HepG2 (cell line): ENCODE data around the gene SMCHD1. TPM values are rescaled to one million over a fixed set of nuclear protein-coding genes. Genes with fewer than 3 reads are reported as not detected.

Experiments used
- CCAR2 ChIP-seq: fragments of 200-400 bp; formaldehyde crosslinking; optimal IDR thresholded peaks from 2 replicates; pipeline ENCODE3; 2018; ENCODE audit warnings: low read depth, mild to moderate bottlenecking, low read length, moderate library complexity
- CCDC6 ChIP-seq: sonication (generic); formaldehyde crosslinking; IDR thresholded peaks from 2 replicates; pipeline ENCODE4 v1.8.1; 2022; ENCODE audit warnings: mild to moderate bottlenecking, missing genetic modification reagents, moderate library complexity
- FOXC1 ChIP-seq: sonication (generic); formaldehyde crosslinking; IDR thresholded peaks from 2 replicates; pipeline ENCODE4 v1.8.0; 2022; ENCODE audit warnings: mild to moderate bottlenecking, missing genetic modification reagents, borderline replicate concordance
- GATA4 ChIP-seq: sonication (generic); IDR thresholded peaks from 2 replicates; pipeline ENCODE4 v1.6.1; 2016; ENCODE audit warnings: antibody characterized with exemption, low read depth, borderline replicate concordance
- JDP2 ChIP-seq: sonication (generic); formaldehyde crosslinking; IDR thresholded peaks from 2 replicates; pipeline ENCODE4 v1.8.1; 2022; ENCODE audit warnings: missing genetic modification reagents, borderline replicate concordance
- KAT8 ChIP-seq: IDR thresholded peaks from 2 replicates; pipeline ENCODE4 v1.6.1; 2016; ENCODE audit warnings: missing genetic modification reagents, missing compliant biosample characterization
- MYNN ChIP-seq: sonication (generic); formaldehyde crosslinking; IDR thresholded peaks from 2 replicates; pipeline ENCODE4 v1.4.0; 2020; ENCODE audit warnings: mild to moderate bottlenecking, low read depth, missing genetic modification reagents
- PATZ1 ChIP-seq: sonication (generic); formaldehyde crosslinking; IDR thresholded peaks from 2 replicates; pipeline ENCODE4 v1.4.0; 2020; ENCODE audit warnings: missing genetic modification reagents
- SMAD1 ChIP-seq: sonication (generic); formaldehyde crosslinking; IDR thresholded peaks from 2 replicates; pipeline ENCODE4 v1.4.0; 2020; ENCODE audit warnings: missing genetic modification reagents, low read depth, mild to moderate bottlenecking, borderline replicate concordance
- SRSF9 ChIP-seq: fragments of 200-400 bp; formaldehyde crosslinking; IDR thresholded peaks from 2 replicates; pipeline ENCODE4 v1.6.1; 2018; ENCODE audit warnings: borderline replicate concordance, mild to moderate bottlenecking, low read depth, low read length; ENCODE audit not compliant: insufficient read depth, poor library complexity, severe bottlenecking
- TERF1 ChIP-seq: sonication (generic); formaldehyde crosslinking; IDR thresholded peaks from 2 replicates; pipeline ENCODE4 v1.8.0; 2022; ENCODE audit warnings: mild to moderate bottlenecking, missing genetic modification reagents, moderate library complexity
- THAP11 ChIP-seq: IDR thresholded peaks from 2 replicates; pipeline ENCODE4 v1.6.1; 2016; ENCODE audit warnings: missing biosample characterization, missing genetic modification reagents
- ZBTB37 ChIP-seq: sonication (generic); formaldehyde crosslinking; IDR thresholded peaks from 2 replicates; pipeline ENCODE4 v1.4.0; 2020; ENCODE audit warnings: mild to moderate bottlenecking, missing genetic modification reagents
- ZBTB7A ChIP-seq: sonication (generic); formaldehyde crosslinking; IDR thresholded peaks from 2 replicates; pipeline ENCODE4 v1.8.0; 2022; ENCODE audit warnings: mild to moderate bottlenecking, missing genetic modification reagents
- ZC3H13 ChIP-seq: sonication (generic); formaldehyde crosslinking; IDR thresholded peaks from 2 replicates; pipeline ENCODE4 v1.8.1; 2023; ENCODE audit warnings: mild to moderate bottlenecking, missing genetic modification reagents, moderate library complexity
- ZEB1 ChIP-seq: IDR thresholded peaks from 2 replicates; pipeline ENCODE4 v1.6.1; 2012; ENCODE audit warnings: mild to moderate bottlenecking, low read depth, inconsistent platforms; ENCODE audit not compliant: insufficient replicate concordance
- ZFP36L1 ChIP-seq: sonication (generic); formaldehyde crosslinking; IDR thresholded peaks from 2 replicates; pipeline ENCODE4 v1.8.0; 2022; ENCODE audit warnings: mild to moderate bottlenecking, missing genetic modification reagents, moderate library complexity
- ZFP91 ChIP-seq: sonication (generic); formaldehyde crosslinking; IDR thresholded peaks from 2 replicates; pipeline ENCODE4 v1.9.0; 2022; ENCODE audit warnings: missing genetic modification reagents, mild to moderate bottlenecking, borderline replicate concordance
- ZMYM3 ChIP-seq: sonication (generic); formaldehyde crosslinking; IDR thresholded peaks from 2 replicates; pipeline ENCODE4 v1.5.1; 2020; ENCODE audit warnings: mild to moderate bottlenecking, missing genetic modification reagents
- ZNF569 ChIP-seq: sonication (generic); formaldehyde crosslinking; IDR thresholded peaks from 2 replicates; pipeline ENCODE4 v1.5.0; 2020; ENCODE audit warnings: mild to moderate bottlenecking, missing genetic modification reagents, moderate library complexity, borderline replicate concordance
- ZNF629 ChIP-seq: sonication (generic); formaldehyde crosslinking; conservative IDR thresholded peaks from 2 replicates; pipeline ENCODE4 v1.5.0; 2020; ENCODE audit warnings: missing genetic modification reagents
- ZNF768 ChIP-seq: sonication (generic); formaldehyde crosslinking; IDR thresholded peaks from 2 replicates; pipeline ENCODE4 v1.4.0; 2020; ENCODE audit warnings: missing genetic modification reagents
- ZNF780A ChIP-seq: sonication (generic); formaldehyde crosslinking; IDR thresholded peaks from 2 replicates; pipeline ENCODE4 v1.8.0; 2022; ENCODE audit warnings: mild to moderate bottlenecking, missing genetic modification reagents, moderate library complexity
- polyA plus RNA-seq, 8 experiments: library from polyadenylated mRNA; depleted of rRNA in 3 of 8; stranded (reverse) in 7 of 8; unstranded in 1 of 8; fragments of >200 nt; fragmentation: Illumina TruSeq in 4 of 8; extraction: Trizol in 4 of 8; gene quantifications; 2 replicates each; pipeline versions ENCODE4 v1.2.1 to v1.2.3, GENCODE V29; 2011 to 2016; ENCODE audit warnings: low read depth in 4 of 8, missing spikeins in 1 of 8, mixed read lengths in 1 of 8; ENCODE audit not compliant: insufficient read depth in 1 of 8
- total RNA-seq, 5 experiments: library from RNA; depleted of rRNA; stranded (reverse); fragments of >200 nt; fragmentation: Illumina TruSeq; extraction: Trizol; gene quantifications; 2 replicates each; pipeline ENCODE4 v1.2.3, GENCODE V29; 2016; ENCODE audit warnings: low read depth in 1 of 5

SMCHD1 gene
- total and polyA plus RNA-seq, 2 of the 13 experiments (the other 11 are each of a cell fraction or from before 2014, with no cell fraction given): 21.4 to 93.6 TPM

GRCh38 chr18:2655178-2655953, at the start of gene SMCHD1 (continued):
- no peak for TF ChIP-seq CCAR2
- no peak for TF ChIP-seq ZNF780A
- TF ChIP-seq ZBTB37: no peak
- peak; percentile 82 for TF ChIP-seq CCDC6 (CRISPR knock-in tag)
- TF ChIP-seq PATZ1 (CRISPR knock-in tag): peak; percentile 31; the same call in 1 of the 2 replicates
- peak; percentile 49; the same call in 1 of the 2 replicates for TF ChIP-seq SMAD1
- TF ChIP-seq THAP11 (CRISPR knock-in tag): peak; percentile 69
- TF ChIP-seq TERF1 (CRISPR knock-in tag): no peak
- no peak; the same call in 1 of the 2 replicates for TF ChIP-seq JDP2
- TF ChIP-seq FOXC1 (CRISPR knock-in tag): peak; percentile 82
- TF ChIP-seq ZNF629 (CRISPR knock-in tag): peak; percentile 33; the same call in 1 of the 2 replicates
- TF ChIP-seq MYNN (CRISPR knock-in tag): peak; percentile 44; the same call in 1 of the 2 replicates
- peak; percentile 60; the same call in 1 of the 2 replicates for TF ChIP-seq GATA4
- TF ChIP-seq ZEB1: no peak
- peak; percentile 62; the same call in 1 of the 2 replicates for TF ChIP-seq KAT8 (CRISPR knock-in tag)
- TF ChIP-seq ZNF768: 0 out of 2 replicates have a peak, but pooled peaks have one; percentile 17
- peak; percentile 49; the same call in 1 of the 2 replicates for TF ChIP-seq ZFP36L1 (CRISPR knock-in tag)
- TF ChIP-seq SRSF9: no peak
- peak; percentile 53; the same call in 1 of the 2 replicates for TF ChIP-seq ZBTB7A (CRISPR knock-in tag)
- TF ChIP-seq ZC3H13 (CRISPR knock-in tag): no peak; the same call in 1 of the 2 replicates
- TF ChIP-seq ZMYM3: 0 out of 2 replicates have a peak, but pooled peaks have one; percentile 42
- peak; percentile 87 for TF ChIP-seq ZFP91 (CRISPR knock-in tag)
- TF ChIP-seq ZNF569 (CRISPR knock-in tag): no peak
